Measurements from ENCODE around the gene FAM111A.

FAM111A gene

GRCh38 chr11:59196777-59197176 is 54.1 kb downstream of the FAM111A start:
- H3K27ac ChIP-seq = no peak overlapping the region
- DNase-seq (ENCODE audit: low read depth, low spot score) = no peak

GRCh38 chr11:59197991-59198390 is 55.3 kb downstream of the FAM111A start:
- DNase-seq (ENCODE audit: low read depth, low spot score) = no peak
- H3K27ac ChIP-seq = no peak overlapping the region

GRCh38 chr11:59198726-59199125 is 56.1 kb downstream of the FAM111A start:
- H3K27ac ChIP-seq = no peak overlapping the region
- DNase-seq (ENCODE audit: low read depth, low spot score) = no peak

- DNase-seq (ENCODE audit: low read depth, low spot score) = no peak
- no peak overlapping the region for H3K27ac ChIP-seq
These were observed 57.1 kb downstream of the FAM111A start for GRCh38 chr11:59199546-59200422.

GRCh38 chr11:59200423-59200746 is 57.7 kb downstream of the FAM111A start:
- H3K27ac ChIP-seq = no peak overlapping the region
- no peak for DNase-seq (ENCODE audit: low read depth, low spot score)

GRCh38 chr11:59201353-59201752 is 58.7 kb downstream of the FAM111A start:
- DNase-seq (ENCODE audit: low read depth, low spot score) = no peak

More at GRCh38 chr11:59201353-59201752, 58.7 kb downstream of the FAM111A start:
- no peak overlapping the region for H3K27ac ChIP-seq
